ENCODE results near the gene PFKFB4. TPM values are rescaled to one million over a fixed set of nuclear protein-coding genes. Genes with fewer than 3 reads are reported as not detected.
A peak's percentile ranks its signal among the peaks of the same experiment; 100 is the strongest.

The PFKFB4 gene
- total and polyA plus RNA-seq, 7 donors, result 0.25 to 4.1 (median 1.1) TPM

- H3K9me3 ChIP-seq, result no peaks in the 10 kb centered on the region
- intact Hi-C loops (cut with DNase I), result no loop called here
- no peaks in the 10 kb centered on the region for H3K27me3 ChIP-seq (ENCODE audit: insufficient read depth in 3 of 3, low read length in 2 of 3)
- no peak for DNase-seq
- no peak for ATAC-seq
- WGBS, 3 donors, result 74 to 79% (median 76%) methylated on average over 19 of the region's 19 CpGs
- TF ChIP-seq CTCF (IDR thresholded peaks at IDR 0.05), result no peak
- H3K4me3 ChIP-seq, result no peak overlapping the region
- H3K27ac ChIP-seq, result no peak overlapping the region
- H3K36me3 ChIP-seq (ENCODE audit: insufficient read depth in 1 of 2, low read depth in 1 of 2), result no peaks in the 10 kb centered on the region
- H3K4me1 ChIP-seq, result no peaks in the 10 kb centered on the region
Observed at GRCh38 chr3:48478626-48479555, 77.7 kb downstream of the PFKFB4 start.

- no peak for TF ChIP-seq CTCF (IDR thresholded peaks at IDR 0.05)
- H3K27me3 ChIP-seq (ENCODE audit: insufficient read depth in 3 of 3, low read length in 2 of 3), result no peaks in the 10 kb centered on the region
- no peaks in the 10 kb centered on the region for H3K36me3 ChIP-seq (ENCODE audit: insufficient read depth in 1 of 2, low read depth in 1 of 2)
- H3K4me1 ChIP-seq, result no peaks in the 10 kb centered on the region
- intact Hi-C loops (cut with DNase I), result no loop called here
- DNase-seq, result no peak
- H3K4me3 ChIP-seq, result no peak overlapping the region
- 73 to 77% (median 77%) methylated on average over 9 of the region's 9 CpGs for WGBS, 3 donors
- peak overlapping the region; percentile 23 for H3K27ac ChIP-seq
- ATAC-seq, result no peak
- H3K9me3 ChIP-seq, result no peaks in the 10 kb centered on the region
Observed at GRCh38 chr3:48477959-48478520, 78.6 kb downstream of the PFKFB4 start.

GRCh38 chr3:48476426-48477053, 80.1 kb downstream of the PFKFB4 start:
- Histone ChIP-seq H3K27me3 (ENCODE audit: insufficient read depth in 3 of 3, low read length in 2 of 3) (no peaks in the 10 kb centered on the region), H3K27ac (no peak overlapping the region), H3K9me3 (no peaks in the 10 kb centered on the region), H3K4me3 (no peak overlapping the region), H3K36me3 (ENCODE audit: insufficient read depth in 1 of 2, low read depth in 1 of 2) (no peaks in the 10 kb centered on the region), H3K4me1 (peaks cover 9% of the 10 kb centered on the region)
- no peak for ATAC-seq
- intact Hi-C loops (cut with DNase I), result no loop called here
- no peak for TF ChIP-seq CTCF (IDR thresholded peaks at IDR 0.05)
- DNase-seq, result no peak
- WGBS, 3 donors, result 80 to 83% (median 82%) methylated on average over 9 of the region's 9 CpGs

- Histone ChIP-seq H3K4me1 (peaks cover 9% of the 10 kb centered on the region), H3K9me3 (no peaks in the 10 kb centered on the region), H3K27ac (no peak overlapping the region), H3K4me3 (no peak overlapping the region), H3K27me3 (ENCODE audit: insufficient read depth in 3 of 3, low read length in 2 of 3) (no peaks in the 10 kb centered on the region), H3K36me3 (ENCODE audit: insufficient read depth in 1 of 2, low read depth in 1 of 2) (no peaks in the 10 kb centered on the region)
- 79 to 84% (median 84%) methylated on average over 11 of the region's 11 CpGs for WGBS, 3 donors
- intact Hi-C loops (cut with DNase I), result no loop called here
- no peak for TF ChIP-seq CTCF (IDR thresholded peaks at IDR 0.05)
- ATAC-seq (no peak), DNase-seq (no peak)
Observed at GRCh38 chr3:48475188-48475587, 81.4 kb downstream of the PFKFB4 start.

Data from psoas muscle (tissue), 8 donors.